Measurements from ENCODE around the gene ZNF692.
"Not testable (repeated sequence)": the region's sequence is repeated elsewhere in the genome, so short reads cannot be mapped to it uniquely, and the experiment has no call there.

Gene ZNF692

GRCh38 chr1:248847956-248848561 lies 10.8 kb downstream of the ZNF692 start:
- no peak for DNase-seq

GRCh38 chr1:248847181-248847955 lies 11.5 kb downstream of the ZNF692 start:
- DNase-seq, result no peak

GRCh38 chr1:248844526-248844925 lies 14.4 kb downstream of the ZNF692 start:
- DNase-seq, result no peak

DNA sequence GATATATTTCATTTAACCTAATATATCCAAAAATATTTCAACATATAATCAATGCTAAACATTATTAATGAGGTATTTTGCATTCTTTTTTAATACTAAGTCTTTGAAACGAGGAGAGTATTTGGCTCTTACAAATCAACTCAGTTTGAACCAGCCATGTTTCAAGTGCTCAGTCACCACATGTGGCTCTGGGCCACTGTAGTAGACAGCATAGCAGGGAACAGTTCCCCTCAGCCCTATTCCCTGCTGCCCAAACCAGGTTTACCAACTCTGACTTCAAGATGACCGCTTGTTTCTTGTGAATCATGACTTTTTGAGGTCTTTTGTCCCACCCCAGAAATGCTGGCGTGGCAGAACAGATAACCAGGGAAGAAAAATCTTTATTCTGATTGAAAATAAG lies 15.2 kb downstream of the ZNF692 start:
- no peak for DNase-seq

GRCh38 chr1:248842781-248843331 lies 16.0 kb downstream of the ZNF692 start:
- no peak for DNase-seq

DNA sequence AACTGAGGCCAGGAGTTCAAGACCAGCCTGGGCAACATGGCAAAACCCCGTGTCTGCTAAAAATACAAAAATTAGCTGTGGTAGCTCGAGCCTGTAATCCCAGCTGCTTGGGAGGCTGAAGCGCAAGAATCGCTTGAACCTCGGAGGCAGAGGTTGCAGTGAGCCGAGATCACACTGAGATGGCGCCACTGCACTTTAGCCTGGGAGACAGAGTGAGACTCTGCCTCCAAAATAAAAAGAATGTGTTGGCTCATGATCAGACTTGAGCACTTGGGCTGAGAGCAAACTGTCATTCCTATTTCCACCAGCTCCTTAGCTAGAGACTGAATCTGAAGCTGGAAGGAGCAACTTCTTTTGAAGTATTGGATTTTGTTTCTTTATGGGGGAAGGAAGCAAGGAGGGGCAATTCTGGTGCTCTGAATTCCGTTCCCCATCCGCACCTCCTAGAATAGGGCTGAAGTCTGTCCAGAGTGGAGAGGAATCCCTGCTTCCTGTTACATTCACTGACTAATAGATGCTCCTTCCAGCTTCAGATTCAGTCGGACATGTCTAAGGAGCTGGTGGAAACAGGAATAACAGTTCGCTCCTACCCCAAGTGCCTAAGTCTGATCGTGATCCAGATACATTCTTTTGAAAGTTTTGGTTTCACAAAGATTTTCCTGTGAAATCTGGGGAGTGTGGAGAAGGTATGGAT lies 17.0 kb downstream of the ZNF692 start:
- DNase-seq, result peak; percentile 71

- no peak for DNase-seq
Observed at GRCh38 chr1:248840946-248841345, 17.9 kb downstream of the ZNF692 start.

DNA sequence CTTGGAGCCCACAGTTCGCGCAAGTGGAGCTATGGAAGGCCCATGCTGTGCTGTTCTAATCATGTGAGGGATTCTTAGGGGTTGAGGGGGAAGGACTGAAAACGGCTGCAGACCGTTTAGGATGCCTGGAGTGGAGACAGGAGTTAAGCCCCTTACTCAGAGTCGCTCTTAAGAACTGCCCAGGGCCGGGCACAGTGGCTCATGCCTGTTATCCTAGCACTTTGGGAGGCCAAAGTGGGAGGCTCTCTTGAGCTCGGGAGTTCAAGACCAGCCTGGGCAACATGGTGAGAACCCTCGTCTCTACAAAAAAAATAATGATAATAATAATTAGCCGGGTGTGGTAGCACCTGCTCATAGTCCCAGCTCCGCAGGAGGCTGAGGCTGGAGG lies 19.7 kb downstream of the ZNF692 start:
- no peak for DNase-seq

GRCh38 chr1:248838357-248839167 lies 20.3 kb downstream of the ZNF692 start:
- DNase-seq, result peak; percentile 97

- peak; percentile 99 for DNase-seq
Observed at GRCh38 chr1:248837781-248838356, 21.0 kb downstream of the ZNF692 start, which contains the start of gene ZNF672. Gene ZNF672, plus strand, starts transcription at chr1:248838224. Its CDS starts 9,051 bp downstream, at chr1:248847275.

GRCh38 chr1:248837045-248837780 lies 21.7 kb downstream of the ZNF692 start:
- DNase-seq, result peak; percentile 92

DNA sequence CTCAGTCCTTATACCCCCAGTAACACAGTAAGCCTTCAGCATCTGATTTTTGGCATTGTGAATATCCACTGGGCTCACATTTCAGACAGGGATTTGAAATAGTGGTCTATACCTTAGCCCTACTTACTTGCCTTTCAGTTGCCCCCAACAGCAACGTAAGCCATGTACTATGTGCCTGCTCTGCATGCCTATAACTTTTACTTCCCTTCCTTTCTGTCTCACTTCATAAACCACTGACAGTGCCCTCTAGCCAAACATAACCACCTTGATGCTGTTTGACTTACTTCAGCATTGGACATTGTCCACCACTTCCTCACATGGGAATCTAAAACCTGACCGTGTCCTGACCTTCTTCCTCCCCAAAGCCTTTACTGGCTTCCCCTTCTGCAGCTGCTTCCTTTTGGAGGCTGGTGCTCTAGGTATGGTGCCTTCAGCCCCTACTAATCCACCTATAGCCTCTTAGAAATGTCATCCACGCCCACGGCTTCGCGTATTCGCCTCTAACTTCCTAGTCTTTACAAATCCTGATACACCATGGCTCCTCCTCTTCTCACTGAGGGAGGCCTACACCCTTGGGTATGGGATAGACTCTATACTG lies 24.4 kb downstream of the ZNF692 start:
- no peak for DNase-seq

DNA sequence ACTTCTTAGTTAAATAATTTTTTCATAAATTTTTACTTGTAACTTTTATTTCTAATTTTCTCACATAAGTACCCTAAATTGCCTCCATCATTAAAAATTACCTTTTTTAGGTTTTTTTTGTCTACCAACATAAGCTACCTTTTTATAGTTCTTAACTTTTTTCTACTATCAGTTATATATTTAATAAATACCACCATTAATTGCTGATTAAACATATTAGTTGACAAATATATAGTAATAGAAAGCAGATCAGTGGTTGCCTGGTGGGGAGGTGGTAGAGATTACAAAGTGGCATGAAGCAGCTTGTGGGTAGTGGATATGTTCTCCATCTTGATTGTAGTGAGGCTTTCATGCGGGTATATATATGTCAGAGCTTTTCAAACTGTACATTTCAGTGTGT lies 27.0 kb downstream of the ZNF692 start:
- DNase-seq, result no peak

GRCh38 chr1:248830718-248831017 lies 28.2 kb downstream of the ZNF692 start:
- not testable (repeated sequence) for DNase-seq

GRCh38 chr1:248828845-248829244 lies 30.0 kb downstream of the ZNF692 start:
- no peak for DNase-seq

- DNase-seq, result peak; percentile 99
Observed at GRCh38 chr1:248825909-248826760, 32.8 kb downstream of the ZNF692 start, which contains the start of gene SH3BP5L. Gene SH3BP5L, minus strand, starts transcription at chr1:248825915. Its CDS starts 980 bp downstream, at chr1:248824935.

DNA sequence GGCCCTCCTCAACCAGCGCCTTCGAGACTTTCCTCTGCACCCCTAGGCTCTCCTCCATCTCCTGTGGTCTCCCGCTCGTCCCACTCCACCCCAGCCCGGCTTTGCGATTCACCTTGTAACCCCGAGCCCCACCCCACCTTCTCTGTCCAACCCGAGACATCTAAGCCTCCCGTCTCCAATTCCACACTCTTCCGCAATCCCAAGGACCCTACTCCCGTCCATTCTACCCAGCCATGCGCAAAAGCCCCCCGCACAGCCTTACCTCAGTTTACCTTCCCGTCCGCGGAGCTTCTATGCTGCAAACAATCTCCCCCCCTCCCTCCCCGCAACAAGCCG lies 33.3 kb downstream of the ZNF692 start:
- no peak for DNase-seq

GRCh38 chr1:248825136-248825535 lies 33.7 kb downstream of the ZNF692 start:
- no peak for DNase-seq

GRCh38 chr1:248824701-248825100 lies 34.2 kb downstream of the ZNF692 start:
- no peak for DNase-seq

DNA sequence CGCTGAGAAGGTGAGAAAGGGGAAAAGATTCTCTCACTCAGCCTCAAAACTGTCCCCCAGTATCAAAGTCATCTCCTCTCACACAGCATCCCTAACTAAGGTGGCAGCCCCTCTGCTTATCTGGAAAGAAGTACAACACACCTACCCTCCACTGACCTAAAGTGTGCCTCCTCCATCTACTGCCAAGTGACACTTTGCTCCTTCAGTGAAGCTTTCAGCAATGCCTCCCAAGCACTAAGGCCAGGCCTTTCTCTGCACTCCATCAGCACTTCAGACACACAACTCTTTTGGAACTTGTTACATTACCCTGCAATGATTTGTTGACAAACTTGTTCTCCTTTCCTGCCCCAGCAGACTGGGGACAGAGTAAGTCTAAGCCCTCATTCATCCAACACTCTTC lies 34.6 kb downstream of the ZNF692 start:
- DNase-seq, result no peak

All from eye (tissue), 1 donor.